ES-I3 (cell line): Measurements from ENCODE around the gene NKX2-2.
"Not testable (repeated sequence)": the region's sequence is repeated elsewhere in the genome, so short reads cannot be mapped to it uniquely, and the experiment has no call there.

Experiments
- H3K36me3 ChIP-seq: 2 replicates; pipeline ENCODE4 v1.6.1; 2013; ENCODE audit warnings: mild to moderate bottlenecking, low read length, control low read depth, moderate library complexity; ENCODE audit not compliant: insufficient read depth
- H3K4me1 ChIP-seq: 2 replicates; pipeline ENCODE4 v1.6.1; 2013; ENCODE audit warnings: mild to moderate bottlenecking, control low read depth, low read length; ENCODE audit not compliant: insufficient read depth
- H3K9ac ChIP-seq: 2 replicates; pipeline ENCODE4 v1.6.1; 2013; ENCODE audit warnings: low read depth, mild to moderate bottlenecking, low read length, moderate library complexity
- H3K9me3 ChIP-seq: 2 replicates; pipeline ENCODE4 v1.6.1; 2013; ENCODE audit warnings: mild to moderate bottlenecking, low read length, moderate library complexity; ENCODE audit not compliant: control insufficient read depth, insufficient read depth

Gene NKX2-2

GRCh38 chr20:21490105-21490504 lies 23.8 kb downstream of the NKX2-2 start:
- no peaks in the 10 kb centered on the region for H3K9me3 ChIP-seq
- no peaks in the 10 kb centered on the region for H3K36me3 ChIP-seq
- no peak overlapping the region; the same call in 1 of the 2 replicates for H3K9ac ChIP-seq
- no peaks in the 10 kb centered on the region for H3K4me1 ChIP-seq

- not testable (repeated sequence) for H3K9ac ChIP-seq, H3K4me1 ChIP-seq, H3K36me3 ChIP-seq, H3K9me3 ChIP-seq
Measured at GRCh38 chr20:21480144-21480543, 33.7 kb downstream of the NKX2-2 start.

GRCh38 chr20:21465799-21466198 lies 48.1 kb downstream of the NKX2-2 start:
- Histone ChIP-seq H3K36me3 (no peaks in the 10 kb centered on the region), H3K9me3 (no peaks in the 10 kb centered on the region), H3K4me1 (no peaks in the 10 kb centered on the region), H3K9ac (no peak overlapping the region)

- Histone ChIP-seq H3K9ac (no peak overlapping the region), H3K36me3 (no peaks in the 10 kb centered on the region), H3K9me3 (no peaks in the 10 kb centered on the region), H3K4me1 (no peaks in the 10 kb centered on the region)
Measured at GRCh38 chr20:21464916-21465315, 48.9 kb downstream of the NKX2-2 start.
